DMS 273 (cell line): ENCODE data around the gene SRSF7.
"Not testable (repeated sequence)": the region's sequence is repeated elsewhere in the genome, so short reads cannot be mapped to it uniquely, and the experiment has no call there.

Experiments used
- DNase-seq: peaks from one replicate; lab custom pipeline; 2025; ENCODE audit not compliant: unreplicated experiment; lab: John Stamatoyannopoulos, UW

SRSF7 gene

DNA sequence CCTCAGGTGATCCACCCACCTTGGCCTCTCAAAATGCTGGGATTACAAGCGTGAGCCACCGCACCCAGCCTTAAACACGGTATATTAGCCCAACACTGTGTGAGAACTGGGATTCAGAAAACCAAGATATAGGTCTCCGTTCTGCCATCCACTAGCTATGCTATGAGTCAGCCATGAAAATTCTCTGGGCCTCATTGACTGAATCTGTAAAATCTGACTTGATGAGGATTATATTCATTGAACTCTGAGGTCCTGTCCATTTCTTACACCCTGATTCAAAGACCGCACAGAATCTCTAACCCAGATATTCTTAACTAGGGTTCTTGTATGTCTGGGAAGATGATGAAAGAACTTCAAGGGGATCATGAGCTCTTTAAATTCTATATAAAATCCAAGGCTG is 47.8 kb downstream of the SRSF7 start:
- not testable (repeated sequence) for DNase-seq

DNA sequence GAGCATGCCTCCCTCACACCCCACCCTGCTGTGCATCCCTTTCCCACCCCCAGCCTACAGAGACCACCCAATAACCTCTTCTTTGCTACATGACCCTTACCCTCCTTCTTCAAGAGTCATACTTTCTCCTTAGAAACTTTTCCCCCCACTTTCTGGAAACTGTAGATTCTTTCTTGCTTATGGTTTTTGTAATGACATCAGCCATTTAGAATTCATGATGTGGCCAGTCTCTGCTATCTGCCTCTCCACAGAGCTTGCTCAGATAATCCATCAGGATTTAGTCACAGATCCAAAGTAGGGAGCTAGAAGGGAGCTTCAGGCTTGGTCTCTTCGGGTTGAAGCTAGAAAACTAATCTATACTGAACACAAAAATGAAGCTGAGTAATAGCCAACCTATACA is 48.7 kb downstream of the SRSF7 start:
- no peak for DNase-seq

DNA sequence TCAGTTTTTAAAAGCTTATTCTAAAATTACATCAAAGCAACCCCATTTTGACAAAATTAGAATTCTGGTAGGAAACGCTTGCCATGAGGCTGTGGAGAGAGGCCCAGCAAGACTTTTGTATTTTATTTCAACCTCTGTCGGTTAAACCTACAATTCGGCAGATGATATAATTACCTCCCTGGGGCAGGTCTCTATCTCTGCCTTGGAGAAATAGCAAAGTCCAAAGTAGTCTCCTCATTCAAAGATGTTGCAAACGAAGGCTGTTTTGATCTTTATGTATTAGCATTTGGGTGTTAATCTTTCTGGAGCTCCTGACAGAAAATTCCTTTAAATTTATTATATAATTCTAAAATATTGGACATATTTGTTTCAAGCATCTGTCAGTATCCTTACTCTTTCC is 49.6 kb downstream of the SRSF7 start:
- no peak for DNase-seq

DNA sequence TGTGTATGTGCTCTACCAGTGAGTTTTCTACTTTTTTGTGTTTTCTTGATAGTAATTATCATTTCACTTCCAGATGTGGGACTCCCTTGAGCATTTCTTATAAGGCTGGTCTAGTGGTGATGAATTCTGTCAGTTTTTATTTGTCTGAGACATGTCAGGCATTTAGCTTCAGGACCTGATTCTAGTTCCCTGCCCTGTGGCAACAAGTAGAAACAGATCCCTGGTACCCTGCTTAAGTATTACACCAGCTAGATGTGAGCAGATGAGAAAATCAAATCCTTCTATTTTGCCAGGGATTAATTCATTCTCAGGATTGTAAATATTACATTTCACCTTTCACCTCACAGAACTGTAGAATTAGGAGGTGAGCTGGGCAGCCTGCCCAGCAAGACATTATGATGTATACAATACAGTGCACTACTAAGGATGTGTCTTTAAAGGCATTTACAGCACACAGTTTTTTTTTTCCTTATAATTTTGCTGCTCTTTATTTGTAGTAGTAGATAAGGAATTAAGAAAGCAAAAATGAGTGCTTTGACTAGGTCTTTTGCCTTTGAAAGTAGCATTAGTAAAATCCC is 50.2 kb downstream of the SRSF7 start:
- DNase-seq, result no peak

DNA sequence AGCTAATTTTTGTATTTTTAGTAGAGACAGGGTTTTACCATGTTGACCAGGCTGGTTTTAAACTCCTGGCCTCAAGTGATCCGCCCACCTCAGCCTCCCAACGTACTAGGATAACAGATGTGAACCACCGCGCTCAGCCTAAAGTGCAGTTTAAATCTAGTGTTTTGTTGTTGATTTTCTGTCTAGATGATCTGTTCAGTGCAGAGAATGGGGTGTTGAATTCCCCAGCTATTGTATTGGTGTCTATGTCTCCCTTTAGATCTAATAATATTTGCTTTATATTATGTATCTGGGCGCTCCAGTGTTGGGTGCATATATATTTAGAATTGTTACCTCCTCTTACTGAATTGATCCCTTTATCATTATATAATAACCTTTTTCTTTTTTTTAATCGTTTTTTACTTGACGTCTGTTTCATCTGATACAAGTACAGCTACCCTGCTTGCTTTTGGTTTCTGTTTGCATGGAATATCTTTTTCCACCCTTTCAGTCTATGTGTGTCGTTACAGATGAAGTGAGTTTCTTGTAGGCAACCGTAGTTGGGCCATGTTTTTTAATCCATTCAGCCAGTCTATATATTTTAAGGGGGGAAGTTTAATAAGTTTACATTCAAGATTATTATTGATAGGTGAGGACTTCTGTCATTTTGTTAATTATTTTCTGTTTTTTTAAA is 50.9 kb downstream of the SRSF7 start:
- DNase-seq, result no peak

DNA sequence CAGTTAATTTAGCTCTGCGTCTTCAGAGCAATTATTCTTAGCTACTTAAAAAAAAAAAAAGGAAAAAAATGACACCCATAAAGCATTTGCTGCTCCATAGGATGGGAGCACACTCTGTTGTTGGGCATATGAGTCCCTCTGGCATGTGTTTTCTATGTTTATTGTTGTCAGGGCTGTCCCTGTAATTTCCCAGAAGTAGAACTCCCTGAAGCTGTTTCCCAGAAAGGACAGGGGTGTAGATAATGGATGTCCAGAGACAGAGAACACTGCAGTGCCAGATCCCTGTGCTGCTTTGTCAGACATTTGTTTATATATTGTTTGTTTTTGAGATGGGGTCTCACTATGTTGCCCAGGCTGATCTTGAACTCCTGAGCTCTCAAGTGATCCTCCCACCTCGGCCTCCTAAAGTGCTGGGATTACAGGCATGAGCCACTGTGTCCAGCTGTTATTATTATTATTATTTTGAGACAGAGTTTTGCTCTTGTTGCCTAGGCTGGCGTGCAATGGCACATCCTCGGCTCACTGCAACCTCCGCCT is 52.6 kb downstream of the SRSF7 start:
- DNase-seq, result no peak

DNA sequence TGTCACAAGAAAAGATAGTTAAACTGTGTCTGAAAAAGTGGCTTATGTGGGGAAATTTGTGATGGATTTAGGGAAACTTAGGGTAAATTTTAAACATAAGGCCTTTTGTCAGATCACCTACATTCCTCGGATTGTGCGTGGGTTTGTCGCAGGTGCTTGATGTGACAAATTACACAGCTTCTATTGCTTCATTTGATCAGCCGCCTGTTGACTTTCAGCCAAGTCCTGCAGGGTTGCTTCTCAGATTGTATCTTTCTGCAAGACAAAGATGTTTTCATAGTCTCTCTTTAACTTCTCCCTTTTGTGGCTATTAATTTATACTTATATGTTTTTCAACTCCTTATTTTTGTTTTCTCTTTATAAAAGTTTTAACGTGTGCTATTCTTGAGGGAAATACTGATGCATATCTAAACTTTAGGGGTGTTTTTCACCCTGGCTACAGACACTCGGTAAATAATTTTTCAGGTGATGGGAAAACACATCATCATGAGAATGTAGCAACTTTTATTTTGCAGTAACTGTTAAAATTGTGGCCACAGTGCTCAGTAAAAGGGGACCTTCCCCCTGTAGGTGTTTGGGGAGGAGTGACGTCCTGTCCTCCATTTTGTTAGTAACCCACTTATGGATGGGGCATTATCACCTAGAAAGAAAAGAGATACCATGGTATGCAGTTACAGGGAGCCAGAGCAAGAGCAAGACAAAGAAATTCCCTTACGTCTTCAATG is 53.9 kb downstream of the SRSF7 start:
- DNase-seq, result no peak
